ENCODE results near the gene PDE5A. TPM values are rescaled to one million over a fixed set of nuclear protein-coding genes. Genes with fewer than 3 reads are reported as not detected.

PDE5A gene
- polyA plus RNA-seq, 2 of the 4 experiments (the other 2 are of a cell fraction): 0.27 to 1.0 TPM

DNA sequence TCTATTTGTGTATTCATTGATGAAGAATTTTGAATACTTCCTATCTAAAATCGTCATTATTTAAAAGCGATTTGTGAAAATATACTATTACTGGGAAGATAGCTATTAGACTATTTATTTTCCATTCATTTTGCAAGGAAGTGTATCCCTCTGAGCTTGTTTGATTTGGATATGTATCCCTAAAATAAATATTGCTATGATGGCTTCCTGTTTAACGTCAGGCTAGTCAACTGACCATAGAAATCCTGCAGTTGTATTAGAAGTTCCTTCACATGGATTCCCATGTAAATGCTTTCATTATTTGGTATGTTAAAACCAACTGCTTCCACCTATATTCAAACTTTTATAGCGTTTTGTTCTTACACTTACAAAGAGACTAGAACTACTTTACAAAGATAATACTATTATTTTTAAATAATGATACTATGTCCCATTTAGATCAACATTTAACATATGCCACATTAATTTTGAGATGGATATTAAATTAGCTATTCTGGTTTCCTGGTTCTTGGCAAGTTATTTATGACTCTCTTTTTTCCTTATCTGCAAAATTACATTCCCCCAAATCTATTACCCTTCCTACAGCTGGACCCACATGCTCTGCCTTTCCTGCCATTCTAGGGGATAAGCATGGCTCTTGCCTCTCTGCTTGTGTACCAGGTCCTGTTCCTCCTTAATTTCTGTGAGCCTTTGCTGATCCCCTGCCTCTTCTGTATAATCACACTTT, 26.7 kb upstream of the PDE5A start:
- TF ChIP-seq EP300 (IDR thresholded peaks at IDR 0.05) (no peak), ZSCAN20 (CRISPR knock-in tag; IDR thresholded peaks at IDR 0.05) (no peak), TFCP2L1 (CRISPR knock-in tag; IDR thresholded peaks at IDR 0.05) (no peak), RFX5 (IDR thresholded peaks at IDR 0.05) (no peak), FOSB (CRISPR knock-in tag; IDR thresholded peaks at IDR 0.05) (no peak), POLR2A (IDR thresholded peaks at IDR 0.05; ENCODE audit: low read length) (no peak), ESRRA (IDR thresholded peaks at IDR 0.05; ENCODE audit: borderline replicate concordance, low read length) (no peak), JUNB (IDR thresholded peaks at IDR 0.05) (no peak), HDAC2 (IDR thresholded peaks at IDR 0.05) (no peak), TP53 (CRISPR knock-in tag; IDR thresholded peaks at IDR 0.05) (no peak)
- CTCF ChIA-PET: interaction anchor here (1.9 kb wide), 1 partner anchor 27 kb away, joined by 6 read pairs; the partner anchor contains the start of gene PDE5A
- WGBS (ENCODE audit: missing lambda C conversion rate): 42% methylated on average over 4 of the region's 4 CpGs
- Histone ChIP-seq H3K4me1 (no peaks in the 10 kb centered on the region), H3K27ac (no peak overlapping the region), H3K9me3 (no peaks in the 10 kb centered on the region), H3K4me2 (no peak overlapping the region), H3K4me3 (no peak overlapping the region)
- DNase-seq (ENCODE audit: low read depth in 1 of 2, low spot score in 1 of 2) (no peak), FAIRE-seq (no peak), ATAC-seq (no peak)
- POLR2A ChIA-PET: no interaction called here

DNA sequence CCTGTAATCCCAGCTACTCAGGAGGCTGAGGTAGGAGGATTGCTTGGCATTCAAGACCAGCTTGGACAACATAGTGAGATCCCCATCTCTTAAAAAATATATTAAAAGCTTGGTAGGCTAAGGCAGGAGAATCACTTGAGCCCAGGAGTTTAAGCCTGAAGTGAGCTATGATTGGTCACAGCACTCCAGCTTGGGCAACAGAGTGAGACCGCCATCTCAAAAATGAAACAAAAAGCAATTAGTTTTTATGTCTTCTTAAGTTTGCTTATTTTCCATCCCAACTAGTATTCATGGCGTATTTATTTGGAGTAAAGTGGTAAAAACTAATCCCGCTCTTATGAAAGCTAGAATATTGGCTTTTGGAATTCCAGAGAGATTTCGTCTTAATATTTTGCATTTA, 25.4 kb upstream of the PDE5A start:
- TF ChIP-seq, protein P1, sequence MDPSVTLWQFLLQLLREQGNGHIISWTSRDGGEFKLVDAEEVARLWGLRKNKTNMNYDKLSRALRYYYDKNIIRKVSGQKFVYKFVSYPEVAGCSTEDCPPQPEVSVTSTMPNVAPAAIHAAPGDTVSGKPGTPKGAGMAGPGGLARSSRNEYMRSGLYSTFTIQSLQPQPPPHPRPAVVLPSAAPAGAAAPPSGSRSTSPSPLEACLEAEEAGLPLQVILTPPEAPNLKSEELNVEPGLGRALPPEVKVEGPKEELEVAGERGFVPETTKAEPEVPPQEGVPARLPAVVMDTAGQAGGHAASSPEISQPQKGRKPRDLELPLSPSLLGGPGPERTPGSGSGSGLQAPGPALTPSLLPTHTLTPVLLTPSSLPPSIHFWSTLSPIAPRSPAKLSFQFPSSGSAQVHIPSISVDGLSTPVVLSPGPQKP (IDR thresholded peaks at IDR 0.05; ENCODE audit: low read depth, low read length): no peak
- TF ChIP-seq, protein P2, sequence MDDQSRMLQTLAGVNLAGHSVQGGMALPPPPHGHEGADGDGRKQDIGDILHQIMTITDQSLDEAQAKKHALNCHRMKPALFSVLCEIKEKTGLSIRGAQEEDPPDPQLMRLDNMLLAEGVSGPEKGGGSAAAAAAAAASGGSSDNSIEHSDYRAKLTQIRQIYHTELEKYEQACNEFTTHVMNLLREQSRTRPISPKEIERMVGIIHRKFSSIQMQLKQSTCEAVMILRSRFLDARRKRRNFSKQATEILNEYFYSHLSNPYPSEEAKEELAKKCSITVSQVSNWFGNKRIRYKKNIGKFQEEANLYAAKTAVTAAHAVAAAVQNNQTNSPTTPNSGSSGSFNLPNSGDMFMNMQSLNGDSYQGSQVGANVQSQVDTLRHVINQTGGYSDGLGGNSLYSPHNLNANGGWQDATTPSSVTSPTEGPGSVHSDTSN (IDR thresholded peaks at IDR 0.05): no peak
- no peak for TF ChIP-seq EHF (CRISPR knock-in tag; IDR thresholded peaks at IDR 0.05)
- POLR2A ChIA-PET: no interaction called here
- Histone ChIP-seq H3K4me3 (no peak overlapping the region), H3K9me3 (no peaks in the 10 kb centered on the region), H3K27ac (no peak overlapping the region), H3K4me2 (no peak overlapping the region), H3K4me1 (no peaks in the 10 kb centered on the region)
- 80% methylated on average over 4 of the region's 4 CpGs for WGBS (ENCODE audit: missing lambda C conversion rate)
- FAIRE-seq (no peak), DNase-seq (ENCODE audit: low read depth in 1 of 2, low spot score in 1 of 2) (no peak), ATAC-seq (no peak)
- CTCF ChIA-PET: interaction anchor here (0.7 kb wide), 1 partner anchor 33 kb away, joined by 3 read pairs; no protein-coding TSS in a partner anchor

DNA sequence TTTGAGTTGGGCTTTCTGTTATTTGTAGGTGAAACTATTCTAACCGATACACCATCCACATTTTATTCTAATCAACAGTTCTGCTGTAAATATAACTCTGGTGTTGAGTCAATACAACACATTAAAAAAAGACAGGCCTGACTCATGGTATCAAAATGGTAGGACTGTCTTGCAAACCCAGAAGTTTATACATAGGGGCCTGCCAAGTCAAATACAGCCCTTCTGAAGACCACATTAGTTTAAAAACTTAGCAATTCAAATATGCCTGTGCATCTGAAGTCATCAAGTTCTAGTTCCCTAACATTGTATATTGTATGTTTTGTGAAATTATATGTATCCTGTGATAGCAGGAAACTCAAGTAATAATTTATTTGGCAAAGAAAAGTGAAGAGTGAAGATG, 24.4 kb upstream of the PDE5A start:
- no peak for DNase-seq (ENCODE audit: low read depth in 1 of 2, low spot score in 1 of 2)
- TF ChIP-seq KDM1A (IDR thresholded peaks at IDR 0.05; ENCODE audit: low read depth): no peak
- no peak for TF ChIP-seq KDM5A (IDR thresholded peaks at IDR 0.05)
- TF ChIP-seq ESRRA (IDR thresholded peaks at IDR 0.05; ENCODE audit: borderline replicate concordance, low read length): no peak
- H3K27ac ChIP-seq: no peak overlapping the region
- WGBS (ENCODE audit: missing lambda C conversion rate): 65% methylated on average over 1 of the region's 1 CpG
- FAIRE-seq: no peak
- no peak overlapping the region for H3K4me2 ChIP-seq
- no peaks in the 10 kb centered on the region for H3K4me1 ChIP-seq
- POLR2A ChIA-PET: no interaction called here
- H3K9me3 ChIP-seq: no peaks in the 10 kb centered on the region
- H3K4me3 ChIP-seq: no peak overlapping the region
- ATAC-seq: no peak
- CTCF ChIA-PET: no interaction called here

DNA sequence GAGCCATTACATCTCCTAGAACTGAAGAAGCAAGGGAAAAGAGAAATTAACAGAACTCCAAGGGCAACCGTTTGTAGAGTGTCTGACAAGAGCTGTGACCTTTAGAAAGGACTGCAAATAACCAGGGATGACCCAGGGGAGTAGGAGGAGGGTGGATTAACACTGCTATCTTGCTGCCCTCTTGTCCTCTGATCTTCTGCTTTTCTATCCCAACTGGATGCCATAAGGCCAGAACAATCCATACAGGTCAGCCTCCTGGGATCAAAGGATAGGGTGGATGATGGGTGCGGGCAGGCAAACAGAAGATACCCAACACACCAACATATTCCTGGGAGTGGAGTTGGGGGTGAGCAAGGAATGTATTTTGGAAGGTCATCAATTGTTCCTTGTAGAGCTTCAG, 19.8 kb upstream of the PDE5A start:
- CTCF ChIA-PET: no interaction called here
- 47% methylated on average over 2 of the region's 2 CpGs for WGBS (ENCODE audit: missing lambda C conversion rate)
- Histone ChIP-seq H3K27ac (no peak overlapping the region), H3K9me3 (no peaks in the 10 kb centered on the region), H3K4me3 (no peak overlapping the region), H3K4me2 (no peak overlapping the region), H3K4me1 (no peaks in the 10 kb centered on the region)
- TF ChIP-seq, protein P3, sequence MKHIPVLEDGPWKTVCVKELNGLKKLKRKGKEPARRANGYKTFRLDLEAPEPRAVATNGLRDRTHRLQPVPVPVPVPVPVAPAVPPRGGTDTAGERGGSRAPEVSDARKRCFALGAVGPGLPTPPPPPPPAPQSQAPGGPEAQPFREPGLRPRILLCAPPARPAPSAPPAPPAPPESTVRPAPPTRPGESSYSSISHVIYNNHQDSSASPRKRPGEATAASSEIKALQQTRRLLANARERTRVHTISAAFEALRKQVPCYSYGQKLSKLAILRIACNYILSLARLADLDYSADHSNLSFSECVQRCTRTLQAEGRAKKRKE (CRISPR knock-in tag; IDR thresholded peaks at IDR 0.05; ENCODE audit: low read depth): no peak
- TF ChIP-seq, protein P4, sequence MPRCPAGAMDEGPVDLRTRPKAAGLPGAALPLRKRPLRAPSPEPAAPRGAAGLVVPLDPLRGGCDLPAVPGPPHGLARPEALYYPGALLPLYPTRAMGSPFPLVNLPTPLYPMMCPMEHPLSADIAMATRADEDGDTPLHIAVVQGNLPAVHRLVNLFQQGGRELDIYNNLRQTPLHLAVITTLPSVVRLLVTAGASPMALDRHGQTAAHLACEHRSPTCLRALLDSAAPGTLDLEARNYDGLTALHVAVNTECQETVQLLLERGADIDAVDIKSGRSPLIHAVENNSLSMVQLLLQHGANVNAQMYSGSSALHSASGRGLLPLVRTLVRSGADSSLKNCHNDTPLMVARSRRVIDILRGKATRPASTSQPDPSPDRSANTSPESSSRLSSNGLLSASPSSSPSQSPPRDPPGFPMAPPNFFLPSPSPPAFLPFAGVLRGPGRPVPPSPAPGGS (IDR thresholded peaks at IDR 0.05): no peak
- no peak for TF ChIP-seq EHF (CRISPR knock-in tag; IDR thresholded peaks at IDR 0.05)
- TF ChIP-seq ZSCAN20 (CRISPR knock-in tag; IDR thresholded peaks at IDR 0.05): no peak
- TF ChIP-seq, protein P5, sequence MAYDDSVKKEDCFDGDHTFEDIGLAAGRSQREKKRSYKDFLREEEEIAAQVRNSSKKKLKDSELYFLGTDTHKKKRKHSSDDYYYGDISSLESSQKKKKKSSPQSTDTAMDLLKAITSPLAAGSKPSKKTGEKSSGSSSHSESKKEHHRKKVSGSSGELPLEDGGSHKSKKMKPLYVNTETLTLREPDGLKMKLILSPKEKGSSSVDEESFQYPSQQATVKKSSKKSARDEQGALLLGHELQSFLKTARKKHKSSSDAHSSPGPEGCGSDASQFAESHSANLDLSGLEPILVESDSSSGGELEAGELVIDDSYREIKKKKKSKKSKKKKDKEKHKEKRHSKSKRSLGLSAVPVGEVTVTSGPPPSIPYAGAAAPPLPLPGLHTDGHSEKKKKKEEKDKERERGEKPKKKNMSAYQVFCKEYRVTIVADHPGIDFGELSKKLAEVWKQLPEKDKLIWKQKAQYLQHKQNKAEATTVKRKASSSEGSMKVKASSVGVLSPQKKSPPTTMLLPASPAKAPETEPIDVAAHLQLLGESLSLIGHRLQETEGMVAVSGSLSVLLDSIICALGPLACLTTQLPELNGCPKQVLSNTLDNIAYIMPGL (CRISPR knock-in tag; IDR thresholded peaks at IDR 0.05; ENCODE audit: borderline replicate concordance): no peak
- no peak for TF ChIP-seq MAFK (IDR thresholded peaks at IDR 0.05; ENCODE audit: partially characterized antibody)
- FAIRE-seq (no peak), ATAC-seq (no peak), DNase-seq (ENCODE audit: low read depth in 1 of 2, low spot score in 1 of 2) (no peak)
- POLR2A ChIA-PET: no interaction called here

Measured in A549 (cell line).